C4-2B (cell line): Measurements from ENCODE around the gene ADCYAP1.

Experiments
- H3K27ac ChIP-seq: fragments of 450-650 bp; 2 replicates; pipeline ENCODE4 v1.5.1; 2017
- CTCF ChIP-seq: fragments of 450-650 bp; conservative IDR thresholded peaks from 2 replicates; pipeline ENCODE4 v1.5.1; 2017; ENCODE audit warnings: mild to moderate bottlenecking
- ZFX ChIP-seq: fragments of 450-650 bp; IDR thresholded peaks from 2 replicates; pipeline ENCODE4 v1.6.1; 2017

ADCYAP1 gene

GRCh38 chr18:950882-951495 is 46.3 kb downstream of the ADCYAP1 start:
- no peak for TF ChIP-seq ZFX
- TF ChIP-seq CTCF, result no peak

GRCh38 chr18:955384-956066 is 50.9 kb downstream of the ADCYAP1 start:
- TF ChIP-seq ZFX (no peak), CTCF (no peak)
- H3K27ac ChIP-seq, result no peak overlapping the region

More at GRCh38 chr18:950882-951495, 46.3 kb downstream of the ADCYAP1 start:
- H3K27ac ChIP-seq, result no peak overlapping the region

- TF ChIP-seq CTCF (no peak), ZFX (no peak)
- no peak overlapping the region for H3K27ac ChIP-seq
Measured at GRCh38 chr18:957829-958228, 53.2 kb downstream of the ADCYAP1 start.

GRCh38 chr18:959854-960253 is 55.2 kb downstream of the ADCYAP1 start:
- no peak overlapping the region for H3K27ac ChIP-seq
- no peak for TF ChIP-seq ZFX
- TF ChIP-seq CTCF, result no peak
